ENCODE data around the gene GLIS2.

Gene GLIS2

DNA sequence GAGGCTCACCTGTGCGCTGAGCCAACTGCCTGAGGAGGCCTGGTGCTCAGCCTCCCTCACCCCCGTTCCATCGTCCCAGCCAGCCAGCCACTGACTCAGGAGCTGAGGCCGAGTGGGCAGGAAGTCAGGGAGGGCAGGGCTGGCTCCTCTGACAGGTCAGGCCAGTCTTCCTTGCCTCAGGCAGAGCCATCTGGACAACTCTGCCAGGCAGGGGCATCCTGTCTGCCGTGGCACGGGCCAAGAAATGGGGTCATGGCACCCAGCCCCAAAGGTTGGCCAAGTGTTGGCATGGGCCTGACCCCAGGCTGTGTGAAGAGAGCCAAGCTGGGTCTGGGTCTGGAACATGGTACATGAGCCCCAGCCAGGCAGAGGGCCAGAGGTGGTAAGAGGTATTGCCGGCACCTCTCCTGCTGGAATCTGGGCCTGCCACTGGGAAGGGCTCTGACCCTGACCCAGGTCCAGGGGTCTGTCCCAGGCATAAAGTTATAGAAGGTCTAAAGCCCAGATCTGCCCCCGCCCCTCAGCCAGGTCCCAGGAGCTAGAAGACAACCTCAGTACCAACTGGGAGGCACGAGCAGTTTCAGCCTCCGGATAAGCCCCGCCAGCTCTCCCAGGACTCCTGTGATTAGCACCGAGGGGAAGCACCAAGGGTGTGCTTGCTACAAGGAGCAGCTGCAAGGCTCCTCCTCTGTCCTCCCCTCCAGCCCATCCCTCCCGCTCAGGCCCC, 53.3 kb downstream of the GLIS2 start:
- DNase-seq (ENCODE audit: low read depth in 2 of 2, low spot score in 1 of 2), result no peak

DNA sequence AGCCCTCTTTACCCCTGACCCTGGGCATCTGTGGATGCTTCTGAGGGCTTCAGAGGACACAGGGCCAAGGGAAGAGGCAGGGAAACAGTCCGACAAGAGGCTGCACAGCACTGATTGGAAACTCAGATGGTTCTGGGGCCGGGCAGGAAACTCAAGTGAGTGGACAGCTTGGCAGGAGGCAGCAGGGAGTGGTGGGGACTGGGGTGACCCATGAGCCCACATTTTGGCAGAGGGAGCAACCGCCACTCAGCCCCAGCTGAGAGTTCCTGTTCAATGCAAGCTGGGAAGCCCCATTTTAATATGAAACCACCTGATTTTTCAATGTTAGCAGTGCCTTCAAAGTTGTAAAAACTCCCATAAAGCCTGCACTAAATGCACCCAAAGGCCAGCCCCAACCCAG, 54.3 kb downstream of the GLIS2 start:
- no peak for DNase-seq (ENCODE audit: low read depth in 2 of 2, low spot score in 1 of 2)

DNA sequence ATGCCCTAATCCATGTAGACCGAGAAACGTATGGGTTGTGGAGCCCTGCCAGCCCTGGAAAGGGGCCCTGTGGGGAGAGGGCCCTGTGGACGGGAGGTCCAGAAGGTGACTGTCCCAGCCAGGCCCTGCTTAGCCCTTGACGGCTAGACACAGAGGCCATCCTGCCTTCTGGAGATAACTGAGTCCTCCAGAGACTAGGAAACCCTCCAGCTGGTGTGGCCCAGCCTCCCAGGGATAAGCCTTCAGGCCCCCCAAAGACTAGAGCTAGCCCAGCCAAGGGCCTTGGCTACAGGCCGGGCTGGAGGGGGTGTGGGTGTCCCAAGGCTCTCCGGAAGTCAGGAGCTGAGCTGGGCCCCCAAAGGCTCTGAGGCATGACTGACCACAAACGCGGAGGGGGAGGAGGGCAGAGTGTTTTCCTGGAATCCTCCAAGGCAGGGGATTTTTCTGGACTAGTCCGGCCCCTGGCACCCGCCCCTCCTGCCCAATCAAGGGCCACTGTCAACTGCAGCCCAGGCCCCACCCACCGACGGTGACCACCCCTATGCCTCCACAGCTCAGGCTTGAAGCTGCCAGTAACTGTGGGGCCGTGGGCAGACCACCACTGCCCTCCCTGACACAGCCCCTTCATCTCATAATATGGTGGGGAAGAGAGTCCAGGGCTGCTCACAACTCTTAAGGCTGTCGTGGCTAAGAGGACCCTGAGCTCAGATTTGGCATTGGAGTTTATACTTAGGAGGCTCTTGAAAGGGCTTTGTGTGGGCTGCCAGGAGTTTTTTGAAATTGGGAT, 54.9 kb downstream of the GLIS2 start:
- DNase-seq (ENCODE audit: low read depth in 2 of 2, low spot score in 1 of 2), result no peak

DNA sequence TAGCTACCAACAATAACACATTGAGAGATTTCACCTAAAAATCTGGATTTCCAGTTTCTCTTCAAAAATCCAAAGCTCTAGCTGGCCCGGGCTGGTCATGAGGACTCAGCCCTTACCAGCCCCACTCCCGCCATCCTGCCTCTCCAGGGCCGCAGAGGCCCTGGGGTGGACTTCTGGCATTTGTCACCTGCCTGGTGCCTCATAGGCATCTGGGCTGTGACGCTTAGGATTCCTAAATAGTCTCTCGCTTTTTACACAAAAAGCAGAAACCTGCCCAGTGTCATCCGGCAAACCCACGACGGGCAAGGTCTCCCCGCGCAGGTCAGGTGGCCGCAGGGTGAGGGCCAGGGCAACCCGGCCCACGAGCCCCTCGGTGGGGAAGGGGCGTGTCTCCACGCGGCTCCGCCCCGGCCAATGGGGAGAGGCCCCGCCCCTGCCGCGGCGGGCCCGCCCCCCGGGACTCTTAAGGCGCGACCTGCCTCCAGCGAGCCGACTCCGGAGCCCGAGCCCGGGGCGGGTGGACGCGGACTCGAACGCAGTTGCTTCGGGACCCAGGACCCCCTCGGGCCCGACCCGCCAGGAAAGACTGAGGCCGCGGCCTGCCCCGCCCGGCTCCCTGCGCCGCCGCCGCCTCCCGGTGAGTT, 55.6 kb downstream of the GLIS2 start, which contains the start of gene VASN:
Gene VASN, plus strand, starts transcription at position 492 of the 644 bp plus-strand sequence. CDS start 9,030 bp downstream, outside the sequence.
- DNase-seq (ENCODE audit: low read depth in 2 of 2, low spot score in 1 of 2), result peak; percentile 36 to 48

DNA sequence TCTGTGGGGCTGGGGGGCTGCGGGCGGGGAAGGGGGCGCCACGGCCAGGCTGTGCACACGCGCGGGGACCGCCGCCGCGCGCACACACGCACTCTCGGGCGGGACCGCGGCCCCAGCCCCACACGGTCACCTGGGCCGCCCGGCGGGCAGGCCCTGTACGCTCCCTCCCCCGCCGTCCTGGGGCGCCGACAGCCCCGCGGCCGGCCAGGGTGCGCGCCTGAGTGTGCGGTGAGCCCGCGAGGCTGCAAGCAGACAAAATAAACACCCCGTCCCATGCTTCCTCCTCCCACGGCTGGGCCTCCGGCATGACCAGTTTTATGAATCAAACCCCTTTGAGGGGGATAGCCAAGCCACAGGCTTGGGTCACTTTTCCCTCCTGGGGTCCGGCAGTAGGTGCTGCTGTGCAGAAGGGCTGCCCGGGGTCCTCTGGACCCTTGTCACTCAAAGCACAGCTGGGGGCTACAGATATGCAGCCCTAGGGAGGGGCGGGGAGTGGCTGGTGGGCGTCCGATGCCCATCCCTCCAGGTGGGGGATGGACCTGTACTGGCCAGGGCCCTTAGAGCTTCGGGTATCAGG, 56.2 kb downstream of the GLIS2 start:
- DNase-seq (ENCODE audit: low read depth in 2 of 2, low spot score in 1 of 2), result no peak

DNA sequence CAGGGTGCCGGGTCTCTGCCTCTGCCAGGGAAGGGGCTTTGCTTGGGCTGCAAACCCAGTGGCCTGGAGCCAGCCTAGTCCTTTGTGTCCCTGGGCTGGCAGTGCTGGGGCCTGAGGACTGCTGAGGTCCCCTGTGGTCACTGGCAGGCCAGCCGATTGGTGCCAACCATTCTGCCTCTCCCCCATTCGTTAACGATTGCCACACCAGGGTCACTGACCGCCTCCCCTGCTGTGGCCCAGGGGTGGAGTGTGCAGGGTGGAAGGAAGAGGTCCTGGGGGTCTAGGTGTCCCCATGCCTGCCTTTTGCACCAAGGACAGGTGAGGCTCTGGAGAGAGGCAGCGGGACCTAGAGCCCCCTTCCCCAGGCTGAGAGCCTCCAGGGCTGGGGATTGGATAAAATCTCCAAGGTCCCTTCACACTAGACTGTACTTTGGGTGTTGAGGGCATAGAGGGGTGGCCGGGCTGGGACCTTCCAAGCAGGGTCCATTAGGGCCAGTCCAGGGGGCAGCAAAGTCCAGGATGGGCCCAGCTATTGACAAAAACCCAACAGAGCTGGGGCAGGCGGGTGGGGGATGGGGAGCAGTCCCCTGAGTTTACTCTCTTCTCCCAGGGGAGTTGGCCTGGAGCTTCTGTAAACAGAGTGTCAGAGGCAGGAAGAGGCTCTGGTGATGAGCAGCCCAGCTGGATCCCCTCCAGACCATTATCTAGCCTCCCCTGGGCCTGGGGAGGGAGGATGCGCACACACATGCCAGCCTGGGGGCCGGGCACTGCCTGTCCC, 56.9 kb downstream of the GLIS2 start:
- DNase-seq (ENCODE audit: low read depth in 2 of 2, low spot score in 1 of 2), result no peak

DNA sequence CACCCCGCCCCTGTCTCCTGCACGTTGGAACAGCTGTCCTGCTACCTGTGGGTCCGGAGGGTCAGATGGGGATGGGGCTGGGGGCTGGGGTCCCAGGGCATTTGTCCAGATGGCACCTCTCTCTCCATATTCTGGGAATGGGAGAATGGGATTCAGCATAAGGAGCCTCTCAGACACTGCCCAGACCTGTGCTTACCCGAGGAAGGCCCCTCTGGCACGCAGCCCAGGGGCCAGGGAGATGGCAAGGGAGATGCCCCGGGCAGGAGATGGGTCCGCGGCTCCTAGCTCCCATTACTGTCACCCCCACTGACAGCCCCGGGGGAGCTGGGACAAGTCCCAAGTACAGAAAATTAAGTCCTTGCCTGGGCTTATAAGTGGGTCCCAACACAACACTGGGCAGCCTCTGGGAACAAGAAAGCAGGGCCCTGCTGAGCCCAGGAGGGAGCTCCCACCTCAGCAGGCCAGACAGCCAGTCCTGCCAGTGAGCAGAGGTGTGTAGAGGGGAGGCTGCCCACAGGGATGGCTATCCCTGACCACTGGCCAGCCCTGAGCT, 57.6 kb downstream of the GLIS2 start:
- no peak for DNase-seq (ENCODE audit: low read depth in 2 of 2, low spot score in 1 of 2)

DNA sequence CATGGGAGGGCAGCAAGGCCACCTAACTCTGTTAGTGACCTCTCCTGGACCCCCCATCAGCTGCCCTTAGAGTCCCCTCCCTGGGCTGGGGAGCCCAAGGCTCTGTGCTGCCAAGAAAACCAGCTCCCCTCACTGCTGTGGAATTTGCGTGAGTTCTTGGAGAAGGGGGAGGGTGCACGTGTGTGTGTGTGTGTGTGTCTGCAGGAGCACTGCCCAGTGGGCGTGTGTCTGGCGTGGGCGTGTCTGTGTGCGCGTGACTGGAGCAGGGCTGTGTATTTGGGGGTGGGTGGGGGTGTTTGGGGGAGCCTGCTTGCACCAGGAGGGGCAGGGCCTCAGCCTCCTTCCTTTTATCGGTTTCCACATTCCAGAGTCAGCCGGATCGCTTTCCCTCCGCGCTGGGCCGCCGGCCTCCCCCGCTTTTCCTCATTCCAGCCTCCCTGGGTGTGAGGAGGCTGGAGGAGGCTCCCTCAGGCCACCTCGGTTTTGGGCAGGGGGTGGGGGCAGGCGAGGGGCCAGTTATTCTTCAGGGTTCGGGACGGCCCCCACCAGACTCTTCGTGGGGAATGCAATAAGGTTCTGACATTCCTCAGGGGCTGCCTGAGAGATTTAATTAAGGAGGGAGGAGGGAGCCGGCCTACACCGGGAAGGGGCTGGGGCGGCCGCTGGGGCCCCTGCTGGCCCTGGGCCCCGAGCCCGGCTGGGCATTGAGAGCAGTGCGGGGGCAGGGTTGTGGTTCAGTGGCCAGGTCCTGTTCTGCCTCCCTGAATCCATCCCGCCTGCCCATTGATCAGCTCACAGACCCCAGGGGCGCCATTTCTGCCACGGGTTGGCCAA, 58.3 kb downstream of the GLIS2 start:
- no peak for DNase-seq (ENCODE audit: low read depth in 2 of 2, low spot score in 1 of 2)

DNA sequence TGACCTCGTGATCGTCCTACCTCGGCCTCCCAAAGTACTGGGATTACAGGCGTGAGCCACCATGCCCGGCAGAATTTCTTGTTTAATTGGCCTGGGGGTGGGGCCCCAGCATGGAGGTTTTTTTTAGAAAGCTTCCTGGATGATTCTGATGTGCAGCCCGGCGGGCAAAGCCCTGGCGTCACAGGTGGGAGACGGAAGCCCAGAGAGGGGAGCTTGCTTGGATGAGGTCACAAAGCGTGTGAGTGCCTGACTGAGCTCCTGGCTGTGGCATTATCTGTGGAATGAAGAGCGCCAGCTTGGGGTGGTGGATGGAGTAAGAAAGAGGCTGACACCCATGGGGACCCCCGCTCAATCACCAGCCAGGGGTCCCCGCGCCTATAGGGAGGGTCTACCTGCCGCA, 59.9 kb downstream of the GLIS2 start:
- DNase-seq (ENCODE audit: low read depth in 2 of 2, low spot score in 1 of 2), result no peak

DNA sequence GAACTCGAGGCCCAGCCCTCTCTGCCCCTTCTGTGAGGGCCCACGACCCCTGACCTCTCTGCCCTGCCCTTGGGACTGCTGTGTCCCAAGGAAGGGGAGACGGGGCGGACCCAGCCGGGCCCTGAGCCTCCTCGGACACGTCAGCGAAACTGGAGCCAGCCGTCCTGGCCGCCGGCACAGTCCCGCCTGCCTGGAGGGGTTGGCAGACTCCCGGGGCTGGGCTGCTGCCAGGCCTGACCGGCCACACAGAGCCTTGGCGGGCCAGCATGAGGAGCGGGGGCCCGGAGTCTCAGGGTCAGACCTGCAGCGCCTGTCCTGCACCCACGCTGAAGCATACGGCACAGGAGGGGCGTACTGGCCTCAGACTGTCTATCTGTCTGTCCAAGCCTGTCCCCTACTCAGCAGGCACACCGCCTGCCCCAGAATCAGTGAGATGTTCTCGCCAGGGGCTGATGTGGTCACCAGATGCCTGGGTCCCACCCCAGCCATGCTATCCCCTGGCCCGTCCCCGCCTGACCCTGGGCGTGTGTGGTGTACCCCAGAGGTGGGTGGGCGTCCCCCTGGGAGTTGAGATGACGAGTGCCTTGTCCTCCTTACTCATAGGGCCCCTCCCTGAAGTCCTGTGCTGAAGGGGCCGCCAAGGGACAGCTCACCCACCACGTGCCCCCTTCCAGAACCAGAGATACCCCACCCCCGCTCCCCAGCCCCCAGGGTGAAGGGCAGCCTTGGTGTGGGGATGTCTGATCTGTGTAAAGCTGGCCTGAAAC, 60.4 kb downstream of the GLIS2 start:
- DNase-seq (ENCODE audit: low read depth in 2 of 2, low spot score in 1 of 2), result no peak

DNA sequence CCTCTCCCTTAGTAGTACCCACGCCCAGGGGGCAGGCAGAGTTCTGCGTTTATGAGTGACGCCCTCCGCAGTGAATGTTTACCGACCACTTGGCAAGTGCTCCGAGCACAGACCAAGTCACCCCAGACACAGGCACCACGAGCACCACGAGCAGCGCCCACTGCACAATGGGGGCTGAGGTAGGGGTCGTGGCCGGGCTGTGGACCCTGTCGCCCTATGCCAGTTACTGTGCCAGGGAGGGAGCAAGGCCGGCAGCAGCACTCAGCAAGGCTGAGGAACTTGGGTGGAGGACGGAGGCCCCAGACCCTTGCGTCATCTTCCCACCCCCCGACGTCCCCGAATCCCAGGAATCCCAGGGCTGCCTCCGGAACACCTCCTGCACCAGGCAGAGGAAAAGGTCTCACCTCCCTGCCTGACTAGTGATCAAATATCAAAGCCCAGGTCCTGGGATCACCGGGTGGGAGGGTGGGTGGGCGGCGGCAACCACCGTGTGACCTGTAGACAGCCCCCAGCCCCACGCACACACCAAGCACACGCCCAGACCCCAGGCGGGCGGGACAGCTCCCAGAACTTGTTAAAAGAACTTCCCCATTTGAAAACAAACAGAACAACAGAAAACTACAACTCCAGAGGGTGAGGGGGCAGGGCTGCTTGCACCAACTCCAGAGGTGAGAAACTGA, 61.2 kb downstream of the GLIS2 start:
- no peak for DNase-seq (ENCODE audit: low read depth in 2 of 2, low spot score in 1 of 2)

DNA sequence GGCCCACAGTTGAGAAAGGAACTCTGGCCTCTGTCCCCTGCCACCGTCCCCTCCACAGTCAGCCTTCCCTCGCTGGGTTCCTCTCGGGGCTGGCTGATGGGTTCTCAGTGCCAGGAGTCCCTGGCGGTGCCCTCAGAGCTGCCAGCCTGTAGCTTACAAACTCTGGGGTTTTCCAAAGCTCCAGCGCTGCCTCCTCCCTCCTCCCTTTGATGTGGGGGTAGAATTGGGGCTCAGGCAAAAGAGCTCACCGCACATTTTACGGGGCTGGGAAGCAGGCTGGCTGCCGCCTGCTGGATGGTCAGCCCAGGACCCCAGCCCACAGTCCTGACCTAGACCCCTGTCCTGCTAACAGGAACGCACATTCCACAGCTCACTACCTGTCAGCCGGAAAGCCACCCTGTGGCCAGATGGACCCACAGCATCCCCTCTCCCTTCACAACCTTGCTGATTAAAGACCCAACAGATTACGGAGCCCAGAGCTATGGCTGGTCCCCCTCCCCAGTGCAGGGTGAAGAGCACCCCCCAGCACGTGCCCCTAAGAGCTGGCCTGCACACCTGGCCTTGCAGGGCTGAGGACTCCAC, 61.8 kb downstream of the GLIS2 start:
- no peak for DNase-seq (ENCODE audit: low read depth in 2 of 2, low spot score in 1 of 2)

DNA sequence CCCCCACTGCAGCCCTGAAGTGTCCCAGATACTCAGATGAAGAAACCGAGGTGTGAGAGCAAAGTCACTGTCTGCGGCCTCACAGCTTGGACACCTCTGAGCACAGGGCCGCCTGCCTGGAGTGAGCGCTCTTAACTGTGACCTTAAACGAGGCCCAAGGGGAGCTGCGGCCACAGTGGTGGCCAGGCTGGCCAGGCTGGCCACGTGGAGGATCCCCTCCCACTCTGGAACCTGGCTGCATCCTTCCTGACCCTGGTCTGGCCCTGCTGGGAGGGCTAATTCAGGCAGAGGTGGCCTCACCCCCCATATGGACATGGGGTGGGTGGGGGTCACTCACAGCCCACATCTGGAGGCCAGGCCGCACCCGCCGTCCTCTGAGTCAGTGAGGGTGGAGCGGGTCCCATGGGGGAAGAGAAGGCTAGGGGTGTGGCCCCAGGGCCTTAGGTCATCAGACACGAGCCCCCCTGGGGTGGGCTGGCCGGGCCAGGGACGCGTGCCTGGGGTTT, 62.3 kb downstream of the GLIS2 start:
- no peak for DNase-seq (ENCODE audit: low read depth in 2 of 2, low spot score in 1 of 2)

DNA sequence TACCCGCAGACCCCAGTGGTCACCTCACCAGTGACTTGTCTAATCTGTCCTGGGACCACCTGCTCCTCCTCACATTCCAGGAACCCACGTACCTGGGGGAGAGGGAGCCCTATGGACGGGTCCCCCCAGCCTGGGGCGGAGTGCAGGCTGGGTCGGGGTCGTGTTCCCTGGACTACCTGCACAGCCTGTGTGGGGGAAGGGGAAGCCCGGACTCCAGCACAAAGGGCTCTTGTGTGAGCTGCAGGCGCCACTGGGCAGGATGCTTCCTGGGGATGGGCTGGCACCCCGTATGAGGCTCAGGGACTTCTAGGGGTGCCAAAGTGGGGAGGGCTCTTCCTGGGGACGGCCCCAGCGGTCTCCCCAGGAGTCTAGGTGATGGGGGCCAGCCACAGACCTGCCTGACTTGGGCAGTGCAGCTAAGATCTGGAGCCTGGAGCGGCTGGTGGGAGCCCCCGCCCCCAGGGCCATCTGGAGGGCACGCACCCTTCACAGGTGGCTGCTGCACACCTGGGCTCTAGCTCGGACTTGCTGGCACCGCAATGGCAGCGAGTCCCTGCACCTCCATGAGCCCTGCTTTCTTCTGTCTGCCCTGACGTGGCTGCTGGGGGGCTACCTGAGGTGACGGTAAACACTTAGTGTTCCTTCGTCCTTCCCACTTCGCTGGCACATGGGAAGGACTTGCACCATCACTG, 63.3 kb downstream of the GLIS2 start:
- DNase-seq (ENCODE audit: low read depth in 2 of 2, low spot score in 1 of 2), result no peak

DNA sequence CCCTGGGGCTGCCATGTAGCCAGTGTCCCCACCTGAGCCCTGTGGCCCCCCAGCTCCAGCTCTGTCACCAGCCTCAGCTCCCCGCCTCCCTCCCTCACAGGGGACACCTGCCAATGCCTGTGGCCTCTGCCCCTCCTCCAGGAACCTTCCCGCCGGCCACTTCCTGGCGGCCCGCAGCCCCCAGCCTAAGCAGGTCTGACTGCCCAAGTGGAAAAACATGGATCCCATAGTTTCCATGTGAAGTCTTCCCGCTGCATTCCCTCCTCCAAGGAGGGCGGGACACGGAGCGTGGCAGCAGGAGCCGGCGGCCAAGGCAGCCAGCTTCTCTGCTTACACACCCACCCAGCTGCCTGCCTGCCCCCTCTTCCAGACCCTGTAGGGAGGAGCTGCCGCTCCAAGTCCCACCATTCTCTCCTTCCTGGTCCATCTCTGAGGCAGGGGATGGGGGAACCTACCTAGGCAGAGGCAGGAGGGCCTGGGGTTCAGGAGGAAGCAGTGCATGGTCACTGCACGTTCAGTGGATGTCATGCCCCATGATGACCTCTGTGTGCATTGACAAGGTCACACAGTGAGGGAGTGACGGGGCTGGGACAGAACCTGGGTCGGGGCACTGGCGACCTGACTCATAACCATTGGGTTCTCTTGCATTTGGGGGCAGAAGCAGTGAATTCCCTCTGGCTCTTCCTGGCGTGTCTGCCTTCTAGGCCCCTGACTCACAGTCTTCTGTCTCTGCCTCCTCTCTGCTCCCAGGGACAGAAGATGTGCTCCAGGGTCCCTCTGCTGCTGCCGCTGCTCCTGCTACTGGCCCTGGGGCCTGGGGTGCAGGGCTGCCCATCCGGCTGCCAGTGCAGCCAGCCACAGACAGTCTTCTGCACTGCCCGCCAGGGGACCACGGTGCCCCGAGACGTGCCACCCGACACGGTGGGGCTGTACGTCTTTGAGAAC, 64.5 kb downstream of the GLIS2 start:
- no peak for DNase-seq (ENCODE audit: low read depth in 2 of 2, low spot score in 1 of 2)
